GM19023 (cell line): ENCODE results near the gene UNC5B.
"Not testable (repeated sequence)": the region's sequence is repeated elsewhere in the genome, so short reads cannot be mapped to it uniquely, and the experiment has no call there.

ENCODE experiments used
- ATAC-seq: cut with Tn5 transposase; IDR thresholded peaks from one replicate; pipeline ENCODE4 v1.9.1; 2021; ENCODE audit warnings: mild to moderate bottlenecking, moderate library complexity; ENCODE audit not compliant: unreplicated experiment

UNC5B gene

GRCh38 chr10:71294091-71294561 is 81.8 kb downstream of the UNC5B start:
- no peak for ATAC-seq

- no peak for ATAC-seq
These were observed 82.5 kb downstream of the UNC5B start for GRCh38 chr10:71294856-71295255.

- ATAC-seq, result no peak
These were observed 83.3 kb downstream of the UNC5B start for GRCh38 chr10:71295641-71296040.

GRCh38 chr10:71296086-71296485 is 83.7 kb downstream of the UNC5B start:
- ATAC-seq, result no peak

- ATAC-seq, result not testable (repeated sequence)
These were observed 84.4 kb downstream of the UNC5B start for GRCh38 chr10:71296811-71297210.

GRCh38 chr10:71297343-71297742 is 85.0 kb downstream of the UNC5B start:
- ATAC-seq, result no peak

- no peak for ATAC-seq
These were observed 86.9 kb downstream of the UNC5B start for GRCh38 chr10:71299071-71299785.

GRCh38 chr10:71300555-71301370 is 88.4 kb downstream of the UNC5B start:
- ATAC-seq, result no peak

GRCh38 chr10:71301371-71301916 is 89.1 kb downstream of the UNC5B start:
- ATAC-seq, result no peak

- ATAC-seq, result no peak
These were observed 90.1 kb downstream of the UNC5B start for GRCh38 chr10:71302451-71302850.

- ATAC-seq, result no peak
These were observed 90.7 kb downstream of the UNC5B start for GRCh38 chr10:71302874-71303568.

GRCh38 chr10:71303569-71303907 is 91.2 kb downstream of the UNC5B start:
- ATAC-seq, result no peak

GRCh38 chr10:71304914-71305313 is 92.5 kb downstream of the UNC5B start:
- ATAC-seq, result no peak

- no peak for ATAC-seq
These were observed 94.6 kb downstream of the UNC5B start for GRCh38 chr10:71306979-71307378.

GRCh38 chr10:71307469-71308085 is 95.2 kb downstream of the UNC5B start:
- no peak for ATAC-seq

GRCh38 chr10:71308244-71308643 is 95.9 kb downstream of the UNC5B start:
- no peak for ATAC-seq

- no peak for ATAC-seq
These were observed 96.6 kb downstream of the UNC5B start for GRCh38 chr10:71308985-71309384.

GRCh38 chr10:71309919-71310318 is 97.5 kb downstream of the UNC5B start:
- ATAC-seq, result no peak

- ATAC-seq, result no peak
These were observed 99.8 kb downstream of the UNC5B start for GRCh38 chr10:71312220-71312619.

- ATAC-seq, result no peak
These were observed 100.7 kb downstream of the UNC5B start for GRCh38 chr10:71312811-71313789.
